Colonic mucosa (tissue), 4 donors: ENCODE results near the gene NMRAL1. TPM values are rescaled to one million over a fixed set of nuclear protein-coding genes. Genes with fewer than 3 reads are reported as not detected.

Experiments used
- DNase-seq: peaks from one replicate; pipeline ENCODE4 v3.0.0-alpha.2; 2020
- H3K27ac ChIP-seq: fragments of 200-600 bp; one replicate; pipeline ENCODE4 v1.8.0; 2021
- H3K27me3 ChIP-seq: fragments of 200-600 bp; one replicate; pipeline ENCODE4 v1.8.0; 2021
- H3K36me3 ChIP-seq: fragments of 200-600 bp; one replicate; pipeline ENCODE4 v1.8.0; 2021
- H3K4me1 ChIP-seq: fragments of 200-600 bp; one replicate; pipeline ENCODE4 v1.8.0; 2021; ENCODE audit warnings: mild to moderate bottlenecking
- H3K4me3 ChIP-seq: fragments of 200-600 bp; one replicate; pipeline ENCODE4 v1.8.0; 2021
- H3K9ac ChIP-seq, 2 donors: one replicate each; pipeline ENCODE4 v1.7.0; 2013; ENCODE audit warnings: control low read depth in 2 of 2, low read depth in 2 of 2, low read length in 2 of 2
- H3K9me3 ChIP-seq: fragments of 200-600 bp; one replicate; pipeline ENCODE4 v1.8.0; 2021
- CTCF ChIP-seq: fragments of 200-600 bp; IDR thresholded peaks from one replicate; pipeline ENCODE4 v1.8.0; 2022; ENCODE audit warnings: antibody characterized with exemption, mild to moderate bottlenecking
- intact Hi-C: fragments of 100-400 bp; cut with DNase I; formaldehyde crosslinking; loops from one replicate; pipeline ENCODE4 v1.14.1; 2022
- total RNA-seq, 2 donors: library from RNA; stranded (reverse); fragmentation: NEBNext Ultra II Directional in 1 of 2; extraction: Animal tissue kit (Norgen Biotek cat#: 25700) in 1 of 2; gene quantifications; one replicate each; pipeline ENCODE4 v1.2.1, GENCODE V29; 2021
- donor health status: healthy.
- donor health status: DM: no; HTN: no; CAD: no.
- donor health status: DM: no; HTN: no; CAD: no.

The NMRAL1 gene
- total RNA-seq, 2 donors from 2014 or later: 25.8 to 40.2 TPM

- intact Hi-C loops: no loop called here
- Histone ChIP-seq H3K27me3 (no peaks in the 10 kb centered on the region), H3K36me3 (peaks cover 5% of the 10 kb centered on the region), H3K4me1 (peaks cover 8% of the 10 kb centered on the region), H3K4me3 (no peak overlapping the region), H3K9ac (no peak overlapping the region), H3K9me3 (no peaks in the 10 kb centered on the region), H3K27ac (no peak overlapping the region)
- TF ChIP-seq CTCF: no peak
- no peak for DNase-seq
Observed at GRCh38 chr16:4512473-4512872, 38.0 kb upstream of the NMRAL1 start.

- no peaks in the 10 kb centered on the region for H3K27me3 ChIP-seq
- peak overlapping the region in 1 of 2 donors; percentile 36 for H3K9ac ChIP-seq
- TF ChIP-seq CTCF: peak; percentile 39
- H3K4me3 ChIP-seq: no peak overlapping the region
- peaks cover 6% of the 10 kb centered on the region for H3K36me3 ChIP-seq
- H3K9me3 ChIP-seq: no peaks in the 10 kb centered on the region
- intact Hi-C loops: no loop called here
- peak; percentile 55 for DNase-seq
- no peak overlapping the region for H3K27ac ChIP-seq
- H3K4me1 ChIP-seq: peaks cover 8% of the 10 kb centered on the region
Observed at GRCh38 chr16:4511441-4512082, 37.1 kb upstream of the NMRAL1 start.

- intact Hi-C loops: no loop called here
- Histone ChIP-seq H3K9me3 (no peaks in the 10 kb centered on the region), H3K27ac (no peak overlapping the region), H3K4me3 (no peak overlapping the region), H3K4me1 (peaks cover 8% of the 10 kb centered on the region), H3K36me3 (peaks cover 6% of the 10 kb centered on the region), H3K9ac (peak overlapping the region in 1 of 2 donors; percentile 9), H3K27me3 (no peaks in the 10 kb centered on the region)
- TF ChIP-seq CTCF: no peak
- peak; percentile 36 for DNase-seq
Observed at GRCh38 chr16:4510747-4511426, 36.5 kb upstream of the NMRAL1 start.

GRCh38 chr16:4510131-4510530 is 35.7 kb upstream of the NMRAL1 start:
- no peak overlapping the region for H3K9ac ChIP-seq
- intact Hi-C loops: no loop called here
- no peaks in the 10 kb centered on the region for H3K9me3 ChIP-seq
- H3K27me3 ChIP-seq: no peaks in the 10 kb centered on the region
- H3K36me3 ChIP-seq: peaks cover 6% of the 10 kb centered on the region
- DNase-seq: no peak
- no peak overlapping the region for H3K27ac ChIP-seq
- H3K4me1 ChIP-seq: peaks cover 8% of the 10 kb centered on the region
- TF ChIP-seq CTCF: no peak
- no peak overlapping the region for H3K4me3 ChIP-seq

- no peak for DNase-seq
- H3K36me3 ChIP-seq: peaks cover 6% of the 10 kb centered on the region
- no peak overlapping the region for H3K4me3 ChIP-seq
- intact Hi-C loops: no loop called here
- no peak for TF ChIP-seq CTCF
- peaks cover 8% of the 10 kb centered on the region for H3K4me1 ChIP-seq
- H3K9ac ChIP-seq: no peak overlapping the region
- no peak overlapping the region for H3K27ac ChIP-seq
- H3K27me3 ChIP-seq: no peaks in the 10 kb centered on the region
- no peaks in the 10 kb centered on the region for H3K9me3 ChIP-seq
Observed at GRCh38 chr16:4509420-4509819, 35.0 kb upstream of the NMRAL1 start.
